ENCODE data around the gene MR1.

GRCh38 chr1:181077576-181078242 lies 43.9 kb downstream of the MR1 start:
- TF ChIP-seq CTCF (conservative IDR thresholded peaks at IDR 0.05 in 1 of 2, IDR thresholded peaks at IDR 0.05 in 1 of 2; ENCODE audit: low read depth in 1 of 2, low read length in 2 of 2) (no peak), EZH2 (IDR thresholded peaks at IDR 0.05; ENCODE audit: low read length, missing control alignments) (no peak)
